ENCODE measurements around the gene CDX1.

DNA sequence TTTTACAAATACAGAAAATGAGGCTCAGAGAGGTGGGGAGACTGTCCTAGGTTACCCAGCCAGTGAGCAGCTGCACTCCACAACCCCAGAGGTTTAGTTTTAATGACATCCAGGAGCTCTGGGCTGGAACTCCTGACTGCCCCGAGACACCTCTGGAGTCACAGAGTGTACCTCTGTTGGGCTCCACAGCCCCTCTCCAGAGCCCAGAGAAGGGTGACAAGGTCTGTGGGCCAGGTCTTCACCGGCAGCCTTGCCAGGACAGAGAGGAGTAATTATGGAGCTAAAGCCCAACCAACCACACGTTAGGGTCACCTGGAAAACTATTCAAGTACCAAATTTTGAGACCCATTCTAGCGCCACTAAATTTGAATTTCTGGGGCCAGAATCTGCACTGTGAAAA lies 11.1 kb downstream of the CDX1 start:
- TF ChIP-seq CTCF (IDR thresholded peaks at IDR 0.05; ENCODE audit: poor library complexity) = no peak
- no peak for TF ChIP-seq EZH2 (IDR thresholded peaks at IDR 0.05; ENCODE audit: borderline replicate concordance)

Data from hepatocyte (in vitro differentiated cells).